Fibroblast of lung (primary cell): ENCODE data around the gene TLR1. TPM values are rescaled to one million over a fixed set of nuclear protein-coding genes. Genes with fewer than 3 reads are reported as not detected.

Experiments
- DNase-seq, 2 donors: peaks; one replicate each; pipeline versions ENCODE4 v3.0.0 to v3.0.0-alpha.2; 2010; ENCODE audit warnings: low read depth in 2 of 2
- H2AFZ ChIP-seq: 2 replicates; pipeline ENCODE4 v1.5.1; 2012; ENCODE audit warnings: low read length, control low read depth, inconsistent platforms
- H3K27ac ChIP-seq: 2 replicates; pipeline ENCODE4 v1.5.1; 2011; ENCODE audit warnings: low read length, control low read depth; ENCODE audit not compliant: insufficient read depth
- H3K27me3 ChIP-seq: 2 replicates; pipeline ENCODE4 v1.5.1; 2011; ENCODE audit warnings: mild to moderate bottlenecking, low read length; ENCODE audit not compliant: control insufficient read depth, insufficient read depth
- H3K36me3 ChIP-seq: 2 replicates; pipeline ENCODE4 v1.5.1; 2011; ENCODE audit warnings: low read length; ENCODE audit not compliant: control insufficient read depth, insufficient read depth
- H3K4me1 ChIP-seq: 2 replicates; pipeline ENCODE4 v1.5.1; 2011; ENCODE audit warnings: low read length; ENCODE audit not compliant: control insufficient read depth, insufficient read depth; ENCODE audit errors: extremely low read depth
- H3K4me2 ChIP-seq: 2 replicates; pipeline ENCODE4 v1.5.1; 2011; ENCODE audit warnings: low read length, control low read depth; ENCODE audit not compliant: insufficient read depth; ENCODE audit errors: extremely low read depth
- H3K4me3 ChIP-seq, 4 experiments: fragments of 200-600 bp in 1 of 4; sonication (generic) in 1 of 4; replicated peaks in 1 of 4; 2 replicates each; pipeline ENCODE4 v1.5.1; 2011 to 2016; ENCODE audit warnings: low read length in 4 of 4, low read depth in 3 of 4, mild to moderate bottlenecking in 3 of 4, control low read depth in 2 of 4, inconsistent platforms in 1 of 4, mixed read lengths in 1 of 4; ENCODE audit not compliant: insufficient read depth in 1 of 4; ENCODE audit errors: control extremely low read depth in 1 of 4
- H3K79me2 ChIP-seq: 2 replicates; pipeline ENCODE4 v1.5.1; 2012; ENCODE audit warnings: mild to moderate bottlenecking, low read length, inconsistent platforms; ENCODE audit not compliant: control insufficient read depth, insufficient read depth
- H3K9ac ChIP-seq: 2 replicates; pipeline ENCODE4 v1.5.1; 2011; ENCODE audit warnings: mild to moderate bottlenecking, low read length, control low read depth; ENCODE audit not compliant: insufficient read depth
- H3K9me3 ChIP-seq: 2 replicates; pipeline ENCODE4 v1.5.1; 2012; ENCODE audit warnings: low read depth, low read length; ENCODE audit not compliant: control insufficient read depth, insufficient read depth
- H4K20me1 ChIP-seq: 2 replicates; pipeline ENCODE4 v1.5.1; 2011; ENCODE audit warnings: low read length; ENCODE audit not compliant: control insufficient read depth, insufficient read depth; ENCODE audit errors: extremely low read depth
- EZH2 ChIP-seq: IDR thresholded peaks from 2 replicates; pipeline ENCODE4 v1.5.1; 2012; ENCODE audit warnings: low read length, control low read depth, mild to moderate bottlenecking; ENCODE audit errors: missing control alignments
- polyA plus RNA-seq, 2 donors: library from polyadenylated mRNA; depleted of rRNA in 1 of 2; stranded (reverse) in 1 of 2; unstranded in 1 of 2; fragments of >200 nt; gene quantifications; 2 replicates each; pipeline ENCODE4 v1.2.1, GENCODE V29; 2011 to 2012; ENCODE audit warnings: missing spikeins in 1 of 2
- total RNA-seq: library from RNA; depleted of rRNA; stranded (reverse); fragments of >200 nt; gene quantifications from 2 replicates; pipeline ENCODE4 v1.2.1, GENCODE V29; 2014
- TF ChIP-seq, protein P1 (sequence below), 2 donors: IDR thresholded peaks in 1 of 2; conservative IDR thresholded peaks in 1 of 2; 1 replicate in 1 of 2; 2 replicates in 1 of 2; pipeline ENCODE4 v1.5.1; 2011 to 2012; ENCODE audit warnings: low read length in 2 of 2, control low read depth in 1 of 2, inconsistent platforms in 1 of 2, low read depth in 1 of 2, mild to moderate bottlenecking in 1 of 2

TLR1 gene
- total and polyA plus RNA-seq, 2 donors (not counting 1 experiment from before 2014, with no cell fraction given): 0.77 to 1.7 TPM

DNA sequence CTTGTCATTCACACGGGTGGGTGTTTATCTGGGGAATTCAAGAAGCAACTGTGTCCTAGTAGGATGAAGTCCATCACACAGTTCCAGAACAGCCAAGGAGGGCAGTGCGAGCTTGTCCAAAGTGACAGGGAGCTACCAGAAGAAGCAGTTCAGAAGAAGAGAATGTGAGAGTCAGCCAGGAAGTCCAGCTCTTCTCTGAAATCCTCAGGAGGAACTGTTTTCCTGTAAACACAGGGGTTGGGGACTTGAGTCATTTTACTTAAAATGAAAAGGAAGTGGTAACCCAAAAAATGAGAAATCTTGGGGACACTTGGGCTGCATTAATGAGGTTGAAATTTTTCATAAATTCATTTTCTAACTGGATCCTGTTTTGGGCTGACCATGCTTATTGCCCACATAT, 13.6 kb downstream of the TLR1 start:
- Histone ChIP-seq H3K36me3 (no peaks in the 10 kb centered on the region), H2AFZ (no peak overlapping the region)
- no peak for DNase-seq

DNA sequence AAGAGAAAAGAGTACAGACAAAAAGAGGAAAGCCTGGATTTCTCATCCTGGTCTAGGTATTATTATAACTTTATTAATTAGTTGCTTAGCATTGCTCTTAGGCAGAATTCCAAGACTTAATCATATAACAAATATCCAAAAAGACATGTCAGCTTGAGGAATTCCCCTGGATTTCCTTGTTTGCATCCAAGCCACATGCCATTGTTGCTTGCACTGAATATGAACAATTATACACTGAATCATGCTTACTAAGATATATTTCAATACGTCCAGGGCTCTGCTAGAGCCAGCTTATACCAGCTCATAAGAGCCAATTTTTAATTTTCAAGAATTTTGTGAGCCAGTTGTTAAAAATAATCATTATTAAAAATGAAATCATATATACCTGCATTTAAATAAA, 16.3 kb downstream of the TLR1 start:
- no peaks in the 10 kb centered on the region for H4K20me1 ChIP-seq
- H3K9me3 ChIP-seq: no peaks in the 10 kb centered on the region
- peak; percentile 25 to 67 for DNase-seq

More for the DNA sequence above, 13.6 kb downstream of the TLR1 start:
- TF ChIP-seq, protein P1, sequence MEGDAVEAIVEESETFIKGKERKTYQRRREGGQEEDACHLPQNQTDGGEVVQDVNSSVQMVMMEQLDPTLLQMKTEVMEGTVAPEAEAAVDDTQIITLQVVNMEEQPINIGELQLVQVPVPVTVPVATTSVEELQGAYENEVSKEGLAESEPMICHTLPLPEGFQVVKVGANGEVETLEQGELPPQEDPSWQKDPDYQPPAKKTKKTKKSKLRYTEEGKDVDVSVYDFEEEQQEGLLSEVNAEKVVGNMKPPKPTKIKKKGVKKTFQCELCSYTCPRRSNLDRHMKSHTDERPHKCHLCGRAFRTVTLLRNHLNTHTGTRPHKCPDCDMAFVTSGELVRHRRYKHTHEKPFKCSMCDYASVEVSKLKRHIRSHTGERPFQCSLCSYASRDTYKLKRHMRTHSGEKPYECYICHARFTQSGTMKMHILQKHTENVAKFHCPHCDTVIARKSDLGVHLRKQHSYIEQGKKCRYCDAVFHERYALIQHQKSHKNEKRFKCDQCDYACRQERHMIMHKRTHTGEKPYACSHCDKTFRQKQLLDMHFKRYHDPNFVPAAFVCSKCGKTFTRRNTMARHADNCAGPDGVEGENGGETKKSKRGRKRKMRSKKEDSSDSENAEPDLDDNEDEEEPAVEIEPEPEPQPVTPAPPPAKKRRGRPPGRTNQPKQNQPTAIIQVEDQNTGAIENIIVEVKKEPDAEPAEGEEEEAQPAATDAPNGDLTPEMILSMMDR (conservative IDR thresholded peaks at IDR 0.05 in 1 of 2, IDR thresholded peaks at IDR 0.05 in 1 of 2; ENCODE audit: low read depth in 1 of 2, low read length in 2 of 2): no peak
- TF ChIP-seq EZH2: no peak
- no peak overlapping the region for H3K4me3 ChIP-seq
- H3K9me3 ChIP-seq: no peaks in the 10 kb centered on the region
- H4K20me1 ChIP-seq: no peaks in the 10 kb centered on the region
- H3K27ac ChIP-seq: no peak overlapping the region
- no peak overlapping the region for H3K9ac ChIP-seq
- H3K4me1 ChIP-seq: no peaks in the 10 kb centered on the region
- no peaks in the 10 kb centered on the region for H3K27me3 ChIP-seq
- no peaks in the 10 kb centered on the region for H3K79me2 ChIP-seq
- H3K4me2 ChIP-seq: no peak overlapping the region

DNA sequence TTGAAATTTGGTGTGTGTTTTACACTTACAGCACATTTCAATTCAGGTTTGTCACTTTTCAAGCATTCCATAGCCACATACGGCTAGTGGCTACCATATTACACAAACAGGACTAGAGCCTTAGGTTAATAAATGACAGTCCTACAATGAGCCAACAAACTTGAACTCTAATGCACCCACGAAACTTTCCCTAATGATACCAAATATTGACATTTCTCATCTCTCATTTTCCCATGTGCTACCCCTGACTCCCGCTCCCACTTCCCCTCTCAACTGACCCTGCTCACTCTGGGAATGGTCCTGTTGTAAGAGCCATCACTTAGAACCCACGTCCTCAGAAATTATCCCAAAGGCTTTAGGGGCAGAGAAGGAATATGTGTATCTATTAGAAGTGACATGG, 16.9 kb downstream of the TLR1 start:
- Histone ChIP-seq H3K27me3 (no peaks in the 10 kb centered on the region), H2AFZ (no peak overlapping the region), H4K20me1 (no peaks in the 10 kb centered on the region), H3K4me3 (no peak overlapping the region), H3K36me3 (no peaks in the 10 kb centered on the region), H3K9ac (no peak overlapping the region), H3K9me3 (no peaks in the 10 kb centered on the region), H3K79me2 (no peaks in the 10 kb centered on the region), H3K27ac (no peak overlapping the region), H3K4me1 (no peaks in the 10 kb centered on the region), H3K4me2 (no peak overlapping the region)
- DNase-seq: no peak
- TF ChIP-seq, protein P1 (conservative IDR thresholded peaks at IDR 0.05 in 1 of 2, IDR thresholded peaks at IDR 0.05 in 1 of 2; ENCODE audit: low read depth in 1 of 2, low read length in 2 of 2): no peak
- TF ChIP-seq EZH2: no peak

More for the DNA sequence above, 16.3 kb downstream of the TLR1 start:
- Histone ChIP-seq H3K79me2 (no peaks in the 10 kb centered on the region), H3K4me1 (no peaks in the 10 kb centered on the region), H3K27ac (no peak overlapping the region), H2AFZ (no peak overlapping the region), H3K9ac (no peak overlapping the region), H3K4me2 (no peak overlapping the region), H3K36me3 (no peaks in the 10 kb centered on the region), H3K4me3 (no peak overlapping the region), H3K27me3 (no peaks in the 10 kb centered on the region)
- TF ChIP-seq, protein P1 (conservative IDR thresholded peaks at IDR 0.05 in 1 of 2, IDR thresholded peaks at IDR 0.05 in 1 of 2; ENCODE audit: low read depth in 1 of 2, low read length in 2 of 2): no peak
- TF ChIP-seq EZH2: no peak
